ENCODE results near the gene KCNK7.
"Not testable (repeated sequence)": the region's sequence is repeated elsewhere in the genome, so short reads cannot be mapped to it uniquely, and the experiment has no call there.

Gene KCNK7

GRCh38 chr11:65571420-65571819 is 24.2 kb downstream of the KCNK7 start:
- no peak for DNase-seq

DNA sequence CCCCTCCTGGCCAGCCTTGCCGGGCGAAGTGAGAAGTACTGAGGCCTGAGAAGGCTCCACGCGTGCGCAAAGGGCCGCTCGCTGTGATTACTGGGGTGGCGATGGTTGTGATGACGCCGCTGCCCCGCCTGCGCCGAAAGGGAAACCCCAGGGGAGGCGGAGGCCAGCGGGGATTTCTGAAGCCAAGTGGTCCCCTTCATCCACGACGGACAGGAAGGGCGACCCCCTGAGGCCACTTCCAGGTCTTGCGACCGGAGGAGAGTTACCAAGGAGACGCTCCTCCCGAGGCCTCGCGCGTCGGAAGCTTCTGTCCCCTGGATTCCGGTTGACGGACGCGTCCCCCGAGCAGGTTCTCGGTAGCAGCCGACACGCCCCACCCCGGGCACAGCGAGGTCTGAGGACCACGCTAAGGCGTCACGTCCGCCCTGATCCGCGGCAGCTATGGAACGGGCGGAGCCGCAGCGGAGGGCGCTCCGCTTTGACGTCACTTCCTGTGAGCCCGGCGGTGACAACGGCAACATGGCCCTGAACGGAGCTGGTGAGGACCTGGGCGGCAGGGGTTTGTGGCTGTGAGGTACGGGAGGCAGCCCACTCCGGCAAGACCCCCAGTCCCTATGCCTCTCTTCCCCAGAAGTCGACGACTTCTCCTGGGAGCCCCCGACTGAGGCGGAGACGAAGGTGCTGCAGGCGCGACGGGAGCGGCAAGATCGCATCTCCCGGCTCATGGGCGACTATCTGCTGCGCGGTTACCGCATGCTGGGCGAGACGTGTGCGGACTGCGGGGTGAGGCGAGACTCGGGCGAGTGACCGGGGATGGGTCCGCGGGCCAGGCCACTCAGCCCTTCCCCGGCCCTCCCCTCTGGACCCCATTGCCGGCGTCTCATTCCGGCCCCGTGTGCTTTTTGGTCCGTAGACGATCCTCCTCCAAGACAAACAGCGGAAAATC is 25.4 kb downstream of the KCNK7 start, which contains the start of gene ZNRD2:
TSS of gene ZNRD2 (plus strand) at position 505 of the 946 bp plus-strand sequence. CDS start at position 520, 15 bp downstream.
- DNase-seq, result peak; percentile 99

DNA sequence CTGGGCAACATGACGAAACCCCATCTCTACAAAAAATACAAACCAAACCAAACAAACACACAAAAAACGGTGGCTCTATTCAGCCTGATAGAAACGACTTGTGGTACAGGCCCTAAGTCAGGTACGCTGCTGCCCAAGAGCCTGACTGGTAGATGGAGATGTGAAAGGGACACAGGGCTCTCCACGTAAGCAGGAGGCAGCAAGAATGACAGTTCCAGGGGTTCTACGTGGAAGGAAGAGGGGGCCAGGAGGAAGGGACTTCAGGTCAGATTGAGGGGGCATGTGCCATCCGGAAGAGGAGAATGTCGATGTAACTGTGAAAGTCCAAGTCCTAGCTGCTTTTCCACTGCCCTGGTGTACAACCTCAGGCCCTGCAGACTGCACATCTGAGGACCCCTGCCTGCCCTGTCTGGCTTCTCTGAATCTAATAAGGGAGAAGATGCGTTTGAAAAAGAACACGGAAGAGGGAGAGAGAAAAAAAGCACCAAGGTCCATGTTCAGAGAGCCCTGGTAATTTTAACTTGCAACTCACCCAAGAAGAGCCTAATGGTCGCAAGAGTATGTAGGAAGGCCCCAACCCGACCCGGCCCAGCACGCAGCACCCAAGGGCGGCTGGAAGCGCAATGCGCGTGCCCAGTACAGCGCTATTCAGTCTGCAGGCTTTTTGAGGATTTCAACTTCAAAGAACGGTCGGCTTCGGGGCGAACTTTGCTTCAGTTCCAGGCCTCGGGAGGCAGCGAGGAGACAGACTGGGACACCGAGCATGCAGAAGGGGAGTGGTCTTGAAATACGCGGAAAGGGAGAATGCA is 26.2 kb downstream of the KCNK7 start:
- DNase-seq, result no peak

GRCh38 chr11:65565624-65566453 is 29.8 kb downstream of the KCNK7 start:
- no peak for DNase-seq

DNA sequence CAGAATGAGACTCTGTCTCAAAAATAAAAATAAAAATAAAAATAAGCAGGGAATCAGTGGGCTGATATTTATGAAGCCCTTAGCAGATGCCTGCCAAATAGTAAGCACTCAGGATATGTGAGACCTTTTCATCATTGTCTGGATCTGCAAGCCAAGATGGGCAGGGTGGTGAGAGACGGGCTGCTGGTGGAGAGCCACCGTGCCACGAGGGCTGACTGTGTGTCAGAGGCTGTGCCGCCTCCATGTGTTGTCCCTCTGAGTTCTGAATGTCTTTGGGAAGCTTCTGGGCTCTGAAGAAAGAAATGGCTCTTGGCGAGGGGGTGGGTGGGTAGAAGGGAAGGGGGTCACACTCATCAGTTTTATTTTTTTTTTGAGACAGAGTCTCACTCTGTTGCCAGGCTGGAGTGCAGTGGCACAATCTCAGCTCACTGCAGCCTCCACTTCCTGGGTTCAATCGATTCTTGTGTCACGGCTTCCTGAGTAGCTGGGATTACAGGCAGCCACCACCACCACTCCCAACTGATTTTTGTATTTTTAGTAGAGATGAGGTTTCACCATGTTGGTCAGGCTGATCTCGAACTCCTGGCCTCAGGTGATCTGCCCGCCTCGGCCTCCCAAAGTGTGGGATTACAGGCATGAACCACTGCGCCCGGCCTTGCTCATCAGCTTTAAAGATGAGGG is 30.6 kb downstream of the KCNK7 start:
- DNase-seq, result not testable (repeated sequence)

- DNase-seq, result no peak
Measured at GRCh38 chr11:65563601-65564000, 32.0 kb downstream of the KCNK7 start.

- DNase-seq, result no peak
Measured at GRCh38 chr11:65562788-65563187, 32.8 kb downstream of the KCNK7 start.

DNA sequence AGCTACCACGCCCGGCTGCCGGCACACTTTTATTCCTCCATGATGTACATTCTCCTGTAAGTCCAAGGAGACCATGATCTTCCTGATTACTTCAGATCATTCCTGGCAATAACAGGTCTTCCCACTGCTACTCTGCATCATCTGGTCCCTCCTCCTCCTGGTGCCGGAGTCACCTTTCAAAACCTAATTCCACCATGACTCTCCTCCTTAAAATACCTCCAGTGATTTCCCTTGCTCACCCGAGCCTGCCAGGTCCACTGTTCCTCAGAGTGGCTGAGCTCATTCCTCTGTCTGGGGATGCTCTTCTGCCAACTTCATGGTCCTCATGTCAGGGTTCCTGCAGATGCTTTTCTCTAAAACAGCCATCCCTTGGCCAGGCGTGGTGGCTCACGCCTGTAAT is 33.6 kb downstream of the KCNK7 start:
- DNase-seq, result no peak

DNA sequence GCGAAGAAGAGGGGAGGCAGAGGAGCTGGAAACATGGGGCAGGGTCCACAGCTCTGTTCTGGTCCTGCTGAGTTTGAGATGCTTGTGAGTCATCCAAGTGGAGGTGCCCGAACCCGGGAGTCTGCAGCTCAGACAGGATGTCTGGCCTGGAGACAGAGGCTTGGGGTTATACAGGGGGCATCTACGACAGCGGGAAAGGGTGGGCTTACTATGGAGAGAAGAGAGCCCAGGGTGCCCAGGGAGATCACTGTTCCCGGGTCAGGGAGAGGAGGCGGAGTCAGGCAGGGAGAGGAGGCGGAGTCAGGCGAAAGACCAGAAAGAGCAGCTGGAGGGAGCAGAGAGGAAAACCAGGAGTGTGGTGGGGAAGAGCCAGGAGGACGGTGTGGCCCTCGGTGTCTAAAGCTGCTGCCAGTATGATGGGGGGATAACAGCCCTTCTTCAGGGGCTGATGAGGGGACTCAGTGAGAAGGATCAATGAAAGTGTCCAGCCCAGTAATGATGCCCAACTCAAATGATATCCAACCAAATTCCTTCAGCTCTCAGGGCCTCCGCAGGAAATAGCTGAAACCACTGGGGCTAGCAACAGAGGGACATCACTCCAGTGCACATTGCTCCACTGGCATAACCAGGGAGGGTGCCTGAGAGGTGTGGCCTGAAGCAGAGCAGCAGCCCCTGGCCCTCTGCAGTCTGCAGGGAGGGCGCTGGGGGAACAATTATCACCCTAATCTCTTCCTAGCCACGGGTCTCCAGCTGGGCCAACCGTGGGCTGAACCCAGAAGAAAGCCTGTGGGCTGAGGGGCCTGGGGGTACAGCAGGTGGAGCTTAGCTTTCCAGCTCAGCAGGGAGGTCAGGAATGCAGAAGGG is 34.8 kb downstream of the KCNK7 start:
- DNase-seq, result peak; percentile 69

GRCh38 chr11:65559951-65560537 is 35.6 kb downstream of the KCNK7 start:
- peak; percentile 87 for DNase-seq

GRCh38 chr11:65559535-65559934 is 36.1 kb downstream of the KCNK7 start:
- DNase-seq, result peak; percentile 55

DNA sequence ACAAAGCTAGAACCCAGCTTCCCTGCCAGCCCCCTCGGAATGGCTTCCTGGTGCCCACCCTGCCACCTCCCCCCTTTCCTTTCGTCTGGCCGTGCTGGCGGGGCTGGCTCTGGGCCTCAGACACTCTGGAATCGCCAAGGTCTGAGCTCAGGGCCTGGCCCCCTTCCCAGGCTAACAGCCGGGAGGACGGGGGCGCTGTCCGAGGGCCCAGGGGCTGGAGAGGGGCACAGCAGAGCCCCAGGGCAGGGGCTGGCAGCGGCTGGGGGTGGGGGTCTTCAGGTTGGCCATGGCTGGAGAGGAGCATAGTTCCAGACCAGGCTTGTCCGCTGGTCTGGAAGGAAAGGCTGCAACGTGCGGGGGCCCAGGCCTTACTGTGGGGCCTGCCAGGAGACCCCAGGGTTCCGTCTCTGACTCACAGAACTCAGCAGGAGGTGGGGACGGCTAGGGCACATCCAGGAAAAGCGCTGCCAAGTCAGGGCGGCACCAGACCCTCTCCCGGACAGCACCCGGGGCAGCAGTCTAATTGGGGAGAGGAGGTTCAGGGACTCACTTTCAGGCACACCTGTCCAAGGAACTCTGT is 36.6 kb downstream of the KCNK7 start:
- DNase-seq, result peak; percentile 74

GRCh38 chr11:65558002-65558929 is 37.3 kb downstream of the KCNK7 start, which contains the start of gene LTBP3:
TSS of gene LTBP3 (minus strand) at chr11:65558359. CDS start at chr11:65557959, 400 bp downstream.
- peak; percentile 86 for DNase-seq

DNA sequence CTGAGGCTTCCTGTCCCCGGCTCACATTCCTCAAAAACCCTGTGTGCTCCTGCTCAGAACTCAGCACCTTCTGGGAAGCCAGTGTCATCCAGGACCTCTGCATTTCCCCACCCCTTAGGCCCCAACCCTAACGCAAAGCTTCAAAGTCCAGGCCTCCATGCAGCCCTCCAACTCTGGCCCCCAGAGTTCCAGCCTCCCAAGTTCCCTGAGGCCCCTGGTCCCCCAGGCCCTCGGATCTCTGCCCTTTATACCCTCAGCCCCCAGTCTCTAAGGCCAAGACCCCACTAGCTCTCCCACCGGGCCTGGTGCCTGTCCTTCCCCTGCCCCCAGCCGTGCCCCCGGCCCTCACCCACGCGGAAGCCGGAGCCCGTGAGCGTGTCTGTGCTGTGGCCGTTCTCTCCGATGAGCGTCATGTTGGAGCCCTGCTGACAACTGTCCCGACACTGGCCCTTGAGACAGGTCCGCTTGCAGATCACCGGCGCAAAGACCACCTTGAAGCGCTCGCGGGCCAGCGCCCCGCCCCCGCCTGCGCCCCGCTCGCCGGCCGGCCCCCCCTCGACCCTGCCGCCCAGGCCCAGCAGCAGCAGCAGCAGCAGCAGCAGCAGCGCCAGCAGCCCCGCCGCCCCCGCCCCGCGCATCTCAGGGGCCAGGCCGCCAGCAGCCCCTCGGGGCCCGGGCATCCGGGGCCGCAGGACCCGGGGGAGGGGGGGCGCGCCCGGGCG is 38.2 kb downstream of the KCNK7 start:
- peak; percentile 59 for DNase-seq

- DNase-seq, result no peak
Measured at GRCh38 chr11:65556470-65557279, 38.9 kb downstream of the KCNK7 start.

DNA sequence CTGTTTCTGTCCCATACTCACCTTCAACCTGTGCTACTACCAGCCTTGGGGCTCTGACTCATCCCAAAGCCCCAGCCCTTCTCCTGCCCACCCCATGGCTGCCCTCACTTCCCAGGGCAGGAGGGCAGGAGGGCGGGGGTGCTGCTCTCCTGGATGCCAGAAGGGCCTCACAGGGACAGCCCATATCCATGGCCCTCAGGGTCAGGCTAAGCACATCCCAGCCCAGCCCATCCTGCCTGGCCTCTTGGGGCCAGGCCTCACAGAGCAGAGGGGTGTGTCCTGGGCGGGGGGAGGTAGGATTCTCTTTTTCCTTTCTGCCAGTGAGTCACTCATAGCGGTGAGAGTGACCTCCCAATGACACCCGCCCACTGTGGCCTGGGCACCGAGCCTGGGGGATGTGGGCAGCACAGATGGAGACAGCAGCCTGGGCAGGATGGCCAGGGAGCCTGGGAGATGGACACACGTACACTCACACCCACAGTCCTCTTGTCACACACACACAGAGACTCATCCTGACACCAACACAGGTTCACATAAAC is 39.8 kb downstream of the KCNK7 start:
- DNase-seq, result no peak

- DNase-seq, result no peak
Measured at GRCh38 chr11:65554842-65555430, 40.7 kb downstream of the KCNK7 start.
